GM19099 (cell line): ENCODE data around the gene KRTAP12-2.

Experiments used
- POLR2A ChIP-seq: IDR thresholded peaks from 3 replicates; pipeline ENCODE4 v1.6.1; 2011; ENCODE audit warnings: low read depth; ENCODE audit not compliant: insufficient read length; ENCODE audit errors: extremely low read depth

KRTAP12-2 gene

GRCh38 chr21:44670642-44671432, 4.1 kb upstream of the KRTAP12-2 start:
- TF ChIP-seq POLR2A: no peak

- no peak for TF ChIP-seq POLR2A
Observed at GRCh38 chr21:44667612-44668011, 885 bp upstream of the KRTAP12-2 start.

- no peak for TF ChIP-seq POLR2A
Observed at GRCh38 chr21:44664691-44665090, 2.0 kb downstream of the KRTAP12-2 start.

- TF ChIP-seq POLR2A: no peak
Observed at GRCh38 chr21:44658913-44659595, 7.7 kb downstream of the KRTAP12-2 start.

- no peak for TF ChIP-seq POLR2A
Observed at GRCh38 chr21:44658541-44658910, 8.2 kb downstream of the KRTAP12-2 start.

- TF ChIP-seq POLR2A: no peak
Observed at GRCh38 chr21:44657635-44658540, 8.8 kb downstream of the KRTAP12-2 start, which contains the start of gene KRTAP12-3. Gene KRTAP12-3 (plus strand): TSS chr21:44657932. CDS start chr21:44657980, 48 bp downstream.

GRCh38 chr21:44656868-44657267, 9.9 kb downstream of the KRTAP12-2 start:
- no peak for TF ChIP-seq POLR2A

- no peak for TF ChIP-seq POLR2A
Observed at GRCh38 chr21:44654576-44655175, 12.1 kb downstream of the KRTAP12-2 start, which contains the start of gene KRTAP12-4. Gene KRTAP12-4 (minus strand): TSS chr21:44654659. CDS start chr21:44654614, 45 bp downstream.

GRCh38 chr21:44653656-44654575, 12.8 kb downstream of the KRTAP12-2 start:
- no peak for TF ChIP-seq POLR2A

- TF ChIP-seq POLR2A: no peak
Observed at GRCh38 chr21:44653123-44653522, 13.6 kb downstream of the KRTAP12-2 start.

GRCh38 chr21:44650973-44651675, 15.6 kb downstream of the KRTAP12-2 start:
- no peak for TF ChIP-seq POLR2A

GRCh38 chr21:44650265-44650972, 16.3 kb downstream of the KRTAP12-2 start:
- no peak for TF ChIP-seq POLR2A
